Measurements from ENCODE around the gene JSRP1.
"Not testable (repeated sequence)": the region's sequence is repeated elsewhere in the genome, so short reads cannot be mapped to it uniquely, and the experiment has no call there.

The JSRP1 gene

DNA sequence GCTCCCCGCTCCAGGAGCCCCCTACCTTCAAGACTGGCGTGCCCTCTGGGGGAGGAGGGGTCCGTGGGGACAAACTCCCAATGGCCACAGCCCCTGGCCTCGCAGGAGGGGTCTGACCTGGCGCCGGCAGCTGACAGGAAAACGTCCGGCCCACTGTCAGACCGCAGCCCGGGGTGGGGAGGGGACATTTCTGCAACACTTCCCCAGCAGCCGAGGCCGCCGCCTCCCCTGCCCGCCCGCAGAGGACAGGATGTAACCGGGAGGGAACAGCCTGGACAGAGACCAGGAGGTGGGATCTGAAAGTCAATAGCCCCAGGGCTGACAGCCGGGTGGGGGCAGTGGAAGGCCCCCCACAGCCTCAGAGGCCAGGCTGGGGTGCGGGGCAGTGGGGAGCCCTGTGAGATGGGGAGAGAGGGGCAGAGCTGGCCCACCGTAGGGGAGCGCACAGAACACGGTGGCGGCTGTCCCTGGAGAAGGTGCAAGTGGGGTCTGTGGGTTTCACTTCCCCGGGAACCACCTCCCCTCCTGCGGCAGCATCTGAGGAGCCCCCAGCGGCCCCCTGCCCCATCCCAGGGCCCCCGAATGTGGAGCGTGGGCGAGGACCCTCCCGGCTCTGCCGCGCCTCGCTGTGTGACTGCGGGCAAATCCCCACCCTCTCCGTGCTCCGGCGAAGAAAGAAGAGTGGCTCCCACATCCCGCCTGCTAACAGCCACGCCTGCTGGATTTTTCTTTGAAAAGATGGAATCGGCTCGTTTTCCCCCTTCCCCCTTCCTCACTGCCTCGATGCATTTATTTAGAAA, 26.0 kb upstream of the JSRP1 start, which contains the start of gene PEAK3:
PEAK3 (minus strand) TSS at position 114 of the 800 bp plus-strand sequence. CDS start 1,244 bp downstream, outside the sequence.
- no peak for DNase-seq

DNA sequence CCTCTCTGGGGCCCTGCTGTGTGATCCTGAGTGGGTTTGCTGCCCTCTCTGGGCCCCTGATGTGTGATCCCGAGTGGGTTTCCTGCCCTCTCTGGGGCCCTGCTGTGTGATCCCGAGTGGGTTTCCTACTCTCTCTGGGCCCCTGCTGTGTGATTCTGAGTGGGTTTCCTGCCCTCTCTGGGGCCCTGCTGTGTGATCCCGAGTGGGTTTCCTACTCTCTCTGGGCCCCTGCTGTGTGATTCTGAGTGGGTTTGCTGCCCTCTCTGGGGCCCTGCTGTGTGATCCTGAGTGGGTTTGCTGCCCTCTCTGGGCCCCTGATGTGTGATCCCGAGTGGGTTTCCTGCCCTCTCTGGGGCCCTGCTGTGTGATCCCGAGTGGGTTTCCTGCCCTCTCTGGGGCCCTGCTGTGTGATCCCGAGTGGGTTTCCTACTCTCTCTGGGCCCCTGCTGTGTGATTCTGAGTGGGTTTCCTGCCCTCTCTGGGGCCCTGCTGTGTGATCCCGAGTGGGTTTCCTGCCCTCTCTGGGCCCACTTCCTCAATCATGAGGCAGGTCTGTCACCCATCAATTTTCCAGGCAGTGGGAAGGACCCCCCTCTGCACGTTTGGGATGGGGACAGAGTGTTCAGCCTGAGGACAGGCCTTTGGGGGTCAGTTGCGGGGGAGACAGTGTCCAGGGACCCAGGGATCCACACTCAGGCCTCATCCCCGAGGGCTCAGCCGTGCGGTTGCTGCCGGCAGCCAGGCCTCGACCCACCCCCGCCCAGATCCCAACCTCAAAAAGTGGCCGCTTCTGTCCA, 25.2 kb upstream of the JSRP1 start:
- DNase-seq: not testable (repeated sequence)

DNA sequence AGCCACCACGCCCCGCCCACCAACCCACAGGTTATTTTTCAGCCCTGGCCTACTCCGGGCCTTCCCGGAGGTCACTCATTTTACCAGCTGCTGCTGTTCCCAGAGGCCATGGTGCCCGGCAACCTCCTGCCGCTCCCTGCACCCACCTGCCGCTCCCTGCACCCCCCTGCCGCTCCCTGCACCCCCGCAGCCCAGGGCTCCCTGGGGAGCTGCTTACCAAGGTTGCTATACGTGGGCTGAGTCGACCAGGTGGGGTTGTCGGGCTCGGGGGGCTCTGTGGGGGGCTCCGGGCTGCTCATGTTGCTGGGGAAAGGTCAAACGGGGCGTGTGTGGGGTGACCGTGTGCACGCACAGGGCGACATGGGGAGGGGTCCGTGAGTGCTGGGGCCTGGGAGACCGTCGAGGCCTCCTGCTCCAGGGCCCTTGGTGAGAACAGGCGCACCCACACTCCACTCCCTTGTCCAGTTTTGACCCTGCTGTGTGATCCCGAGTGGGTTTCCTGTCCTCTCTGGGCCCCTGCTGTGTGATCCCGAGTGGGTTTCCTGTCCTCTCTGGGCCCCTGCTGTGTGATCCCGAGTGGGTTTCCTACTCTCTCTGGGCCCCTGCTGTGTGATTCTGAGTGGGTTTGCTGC, 24.5 kb upstream of the JSRP1 start:
- DNase-seq: no peak

DNA sequence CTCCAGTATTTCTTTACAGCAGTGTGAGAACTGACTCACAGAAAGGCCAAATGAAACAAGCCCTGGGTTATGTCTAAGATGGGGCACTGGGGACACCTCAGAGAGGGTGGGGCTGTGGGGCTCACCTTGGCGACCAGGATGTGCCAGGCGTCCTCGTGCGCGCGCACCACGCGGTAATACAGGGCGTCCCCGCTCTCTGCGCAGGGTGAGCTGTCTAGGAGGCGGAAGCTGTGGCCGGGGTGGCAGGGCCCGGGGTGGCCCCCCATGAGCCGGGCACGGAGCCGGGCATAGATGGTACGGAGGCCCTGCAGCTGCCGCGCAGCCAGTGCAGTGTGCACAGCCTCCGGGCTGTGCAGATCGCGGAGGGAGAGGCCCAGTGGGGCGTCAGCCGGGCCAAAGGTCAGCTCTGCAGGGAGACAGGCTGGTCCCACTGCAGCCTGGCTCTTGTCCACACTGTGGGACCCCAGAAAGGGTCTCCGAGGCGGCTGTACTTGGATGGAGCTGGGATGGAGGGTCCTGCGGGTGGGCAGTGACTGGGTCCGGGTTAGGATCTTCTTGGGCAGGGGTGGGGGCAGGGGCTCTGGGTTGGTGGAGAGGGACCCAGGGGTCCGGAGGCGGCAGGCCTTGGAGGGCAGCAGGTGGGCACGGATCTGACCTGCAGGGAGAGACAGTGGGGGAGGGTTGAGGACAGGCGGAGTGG, 22.4 kb upstream of the JSRP1 start:
- DNase-seq: no peak

DNA sequence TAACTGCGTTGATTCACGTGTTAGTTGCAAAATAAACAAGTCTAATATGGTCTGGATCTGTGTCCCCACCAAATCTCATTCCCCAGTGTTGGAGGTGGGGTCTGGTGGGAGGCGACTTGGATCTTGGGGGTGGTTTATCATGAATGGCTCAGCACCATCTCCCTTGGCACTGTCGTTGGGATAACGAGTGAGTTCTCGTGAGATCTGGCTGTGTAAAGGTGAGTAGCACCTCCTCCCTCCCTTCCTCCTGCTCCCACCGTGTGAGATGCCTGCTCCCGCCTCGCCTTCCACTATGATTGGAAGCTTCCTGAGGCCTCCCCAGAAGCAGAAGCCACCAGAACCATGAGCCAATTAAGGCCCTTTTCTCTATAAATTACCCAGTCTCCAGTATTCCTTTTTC, 20.9 kb upstream of the JSRP1 start:
- no peak for DNase-seq

DNA sequence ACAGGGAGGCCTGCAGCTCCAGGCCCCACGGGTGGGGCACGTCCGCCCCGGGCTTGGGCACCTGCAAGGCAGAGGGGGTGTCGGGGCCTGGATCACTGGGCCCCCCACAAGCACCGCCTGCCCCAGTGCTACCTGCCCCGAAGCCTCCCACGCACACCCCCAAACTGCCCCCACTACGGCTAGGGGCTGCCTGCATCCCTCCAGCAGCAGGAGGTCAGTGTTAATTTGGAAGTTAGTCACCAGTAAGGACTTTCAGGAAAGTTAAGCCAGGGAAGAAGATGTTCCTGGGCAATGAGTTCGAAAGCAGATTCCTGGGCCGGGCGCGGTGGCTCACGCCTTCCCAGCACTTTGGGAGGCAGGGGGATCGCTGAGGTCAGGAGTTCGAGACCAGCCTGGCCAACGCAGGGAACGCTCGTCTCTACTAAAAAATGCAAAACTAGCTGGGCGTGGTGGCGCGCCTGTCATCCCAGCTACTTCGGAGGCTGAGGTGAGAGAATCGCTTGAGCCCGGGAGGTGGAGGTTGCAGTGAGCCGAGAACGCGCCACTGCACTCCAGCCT, 20.3 kb upstream of the JSRP1 start:
- no peak for DNase-seq

DNA sequence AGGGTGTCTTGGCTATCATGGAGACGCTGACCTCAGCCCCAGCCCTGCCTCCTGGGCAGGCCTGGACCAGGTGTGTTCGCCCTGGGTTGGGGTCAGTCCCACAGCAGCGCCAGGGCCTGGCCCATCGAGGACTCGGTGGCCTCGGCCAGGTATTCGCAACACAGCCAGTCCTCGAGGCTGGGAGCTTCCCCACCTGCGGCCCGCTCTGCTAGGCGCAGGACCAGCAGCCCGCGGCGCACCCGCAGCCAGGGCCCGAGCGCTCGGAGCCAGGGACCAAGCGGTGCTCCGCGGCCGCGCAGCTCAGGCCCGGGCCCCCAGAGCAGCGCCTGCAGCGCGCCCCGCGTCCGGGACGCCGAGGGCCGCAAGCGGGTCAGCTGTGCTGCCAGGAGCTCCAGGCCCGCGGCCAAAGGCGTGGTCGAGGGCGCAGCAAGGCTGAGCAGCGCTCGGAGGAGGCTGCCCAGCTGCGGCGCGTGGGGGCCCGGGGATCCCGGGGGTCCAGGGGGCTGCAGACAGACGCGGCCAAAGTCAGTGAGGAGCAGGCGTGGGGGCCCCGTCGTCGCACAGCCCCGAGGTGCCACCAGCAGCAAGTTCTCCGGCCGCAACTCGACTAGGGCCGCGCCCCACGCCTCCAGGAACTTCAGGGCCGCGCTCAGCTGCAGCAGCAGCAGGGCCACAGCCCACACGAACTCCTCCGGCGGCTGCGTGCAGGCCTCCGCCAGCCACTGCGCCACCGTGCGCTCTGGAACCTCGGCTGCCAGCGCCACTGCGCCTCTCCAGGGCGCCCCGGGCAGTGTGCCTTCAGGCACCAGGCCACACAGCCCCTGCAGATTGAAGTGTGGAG, 19.6 kb upstream of the JSRP1 start:
- DNase-seq: no peak

DNA sequence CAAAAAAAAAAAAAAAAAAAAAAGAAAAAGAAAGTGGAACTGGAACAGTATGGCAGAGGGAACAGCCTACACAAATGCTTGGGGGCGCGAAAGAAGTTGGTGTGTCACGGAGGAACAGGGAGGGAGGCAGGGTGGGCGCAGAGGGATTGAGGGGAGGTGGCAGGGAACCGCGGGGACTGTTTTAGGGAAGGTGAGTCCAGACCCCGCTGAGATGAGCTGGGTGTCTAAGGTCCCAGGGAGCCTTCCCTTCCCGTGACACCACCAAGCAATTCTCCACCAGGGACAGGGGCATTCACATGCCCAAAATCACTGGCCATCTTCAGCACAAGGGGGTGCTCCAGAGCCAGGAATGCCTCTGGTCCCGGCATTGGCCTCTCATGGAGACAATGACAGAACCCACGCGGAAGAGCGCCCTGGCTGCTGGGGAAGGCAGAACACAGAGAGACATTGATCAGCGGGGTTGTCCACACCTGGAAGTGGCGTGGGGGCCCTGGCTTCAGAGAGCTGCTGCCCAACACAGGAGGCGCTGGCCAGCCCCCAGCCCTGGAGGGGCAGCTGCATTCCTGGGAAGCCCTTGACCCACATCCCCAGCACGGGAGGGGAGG, 18.8 kb upstream of the JSRP1 start:
- no peak for DNase-seq

DNA sequence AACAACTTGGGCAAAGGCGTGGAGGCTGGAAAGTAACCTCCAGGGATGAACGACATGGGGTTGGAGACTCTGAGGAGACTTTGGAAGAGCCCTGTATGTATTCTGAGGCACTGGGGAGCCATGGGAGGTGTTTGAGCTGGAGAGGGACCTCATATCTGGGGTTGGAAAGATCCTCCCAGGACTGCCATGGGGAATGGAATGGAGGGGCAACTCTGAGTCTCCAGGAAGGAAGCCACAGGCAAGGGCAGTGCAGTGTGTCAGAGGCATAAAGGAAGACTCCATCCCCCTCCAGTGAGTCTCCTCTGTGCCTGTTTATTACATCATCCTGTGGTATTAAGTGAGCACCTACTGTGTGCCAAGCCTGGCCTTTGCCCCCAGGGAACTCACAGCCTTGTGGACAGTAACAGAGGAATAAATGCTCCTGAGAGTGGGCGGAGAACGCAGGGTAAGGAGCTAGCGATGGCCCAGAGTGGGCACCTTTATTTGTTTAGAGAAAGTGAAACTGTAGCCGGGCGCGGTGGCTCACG, 18.0 kb upstream of the JSRP1 start:
- no peak for DNase-seq

DNA sequence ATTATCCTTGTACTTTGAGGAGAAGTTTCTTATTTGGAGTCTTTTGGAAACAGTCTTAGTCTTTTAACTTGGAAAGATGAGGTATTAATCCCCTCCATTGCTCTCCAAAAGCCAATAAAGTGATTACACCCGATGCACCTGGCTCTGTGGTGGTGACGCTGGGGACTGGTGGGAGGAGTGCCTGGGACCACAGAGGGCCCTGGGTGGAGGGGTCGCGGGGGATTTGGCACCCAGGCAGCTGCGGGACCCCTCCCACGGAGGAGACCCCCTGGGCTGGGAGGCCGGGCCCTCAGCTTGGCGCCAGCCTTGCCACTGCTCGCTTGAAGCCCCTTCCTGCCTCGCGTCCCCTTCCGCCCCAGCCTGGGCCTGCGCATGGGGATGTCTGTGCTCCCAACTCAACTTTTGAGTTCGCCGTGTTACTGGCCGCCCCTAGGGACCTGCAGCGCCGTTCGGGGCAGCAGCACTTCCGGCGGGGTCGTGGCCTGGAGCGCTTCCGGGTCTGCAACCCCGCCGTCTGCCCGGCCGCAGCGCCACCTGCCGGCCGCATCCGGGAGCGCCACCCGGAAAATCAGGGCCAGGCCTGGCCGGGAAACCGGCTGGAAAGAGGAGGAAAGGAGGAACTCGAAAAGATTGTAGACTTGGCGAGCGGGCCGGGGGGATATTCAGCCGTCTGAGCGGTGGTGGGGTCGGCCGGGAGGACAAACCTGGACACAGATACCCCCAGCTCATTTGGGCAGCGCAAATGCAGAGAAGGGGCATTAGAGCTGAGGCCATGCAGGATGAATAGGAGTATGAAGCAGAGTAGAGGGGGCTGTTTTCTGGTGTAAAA, 17.4 kb upstream of the JSRP1 start:
- peak; percentile 34 for DNase-seq

DNA sequence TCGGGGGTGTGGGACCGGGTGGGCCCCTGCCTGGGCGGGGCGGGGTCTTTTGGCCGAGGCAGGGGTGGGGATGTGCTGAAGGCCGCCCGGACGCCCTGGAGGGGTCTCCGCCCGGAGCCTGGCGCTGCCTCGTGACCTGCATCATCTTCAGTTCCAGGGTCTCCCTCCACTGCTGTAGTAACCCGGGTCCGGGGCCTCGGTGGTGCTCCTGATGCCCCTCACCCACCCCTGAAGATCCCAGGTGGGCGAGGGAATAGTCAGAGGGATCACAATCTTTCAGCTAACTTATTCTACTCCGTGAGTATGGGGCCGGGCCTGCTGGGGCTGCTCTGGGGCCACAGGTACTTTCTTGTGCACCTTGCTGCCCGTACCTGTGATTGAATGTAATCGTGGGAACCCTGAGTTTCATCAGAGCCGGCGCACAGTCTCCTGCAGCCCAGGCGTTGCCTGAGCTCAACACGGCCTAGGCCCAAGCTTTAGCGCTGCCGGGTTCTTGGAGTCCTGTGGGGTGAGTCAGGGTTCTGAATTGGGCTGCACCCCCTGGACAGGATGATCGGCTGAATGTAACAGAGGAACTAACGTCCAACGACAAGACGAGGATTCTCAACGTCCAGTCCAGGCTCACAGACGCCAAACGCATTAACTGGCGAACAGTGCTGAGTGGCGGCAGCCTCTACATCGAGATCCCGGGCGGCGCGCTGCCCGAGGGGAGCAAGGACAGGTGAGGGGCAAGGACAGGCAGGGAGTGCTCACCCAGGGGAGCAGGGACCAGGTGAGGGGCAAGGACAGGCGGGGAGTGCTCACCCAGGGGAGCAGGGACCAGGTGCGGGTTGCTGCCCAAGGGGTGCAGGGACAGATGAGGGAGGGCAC, 15.3 kb upstream of the JSRP1 start:
- DNase-seq: no peak

DNA sequence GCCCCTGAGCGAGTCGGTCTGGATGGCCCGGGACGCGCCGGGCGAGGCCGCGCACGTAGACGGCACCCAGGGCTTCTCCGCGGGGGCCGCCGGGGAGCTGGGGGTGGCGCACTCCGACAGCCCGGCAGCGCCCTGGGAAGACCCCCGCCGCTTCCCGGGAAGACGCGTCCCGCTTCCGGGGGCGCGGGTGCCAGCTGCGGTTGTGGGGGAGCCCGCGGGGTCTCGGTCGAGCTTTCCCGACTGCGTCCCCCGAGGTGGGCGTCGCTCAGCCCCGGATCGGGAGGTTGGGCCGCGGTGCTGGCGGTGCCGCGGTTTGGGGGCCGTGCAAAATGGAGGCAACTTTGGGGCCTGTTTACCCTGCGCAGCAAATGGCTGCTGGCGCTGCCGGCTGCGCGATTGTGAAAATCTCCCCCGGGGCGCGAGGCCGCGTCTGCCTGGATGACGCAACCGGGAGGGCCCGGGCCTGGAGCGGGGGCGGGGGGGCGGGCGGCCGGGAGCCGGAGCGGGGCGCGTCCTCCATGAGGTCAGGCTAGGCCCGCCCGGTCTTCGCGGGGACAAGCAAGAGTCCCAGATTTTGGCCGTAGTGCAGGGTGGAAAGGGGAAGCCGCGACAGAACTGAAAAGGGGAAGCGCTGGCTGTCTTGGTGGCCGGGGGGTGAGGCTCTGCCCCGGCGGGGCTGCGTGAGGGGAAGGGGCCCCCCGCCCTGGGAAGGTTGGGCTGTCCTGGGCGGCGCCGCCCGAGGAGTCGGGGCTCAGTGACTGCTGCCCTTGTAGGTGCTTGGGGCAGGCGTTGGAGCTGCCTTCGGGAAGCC, 14.4 kb upstream of the JSRP1 start:
- DNase-seq: no peak

DNA sequence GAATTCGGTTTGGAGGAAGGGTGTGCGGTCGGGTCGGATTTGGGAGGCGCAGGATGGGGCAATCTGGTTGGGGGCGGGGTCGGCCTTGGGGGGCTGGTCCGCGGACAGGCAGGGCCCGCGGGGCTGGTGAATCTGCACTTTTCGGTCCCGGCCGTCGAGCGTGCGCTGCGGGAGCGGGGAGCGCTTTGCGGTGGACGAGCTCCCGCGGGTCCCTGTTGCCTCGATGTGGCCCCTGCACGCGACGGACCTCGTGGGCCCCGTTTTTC, 13.9 kb upstream of the JSRP1 start:
- DNase-seq: no peak

DNA sequence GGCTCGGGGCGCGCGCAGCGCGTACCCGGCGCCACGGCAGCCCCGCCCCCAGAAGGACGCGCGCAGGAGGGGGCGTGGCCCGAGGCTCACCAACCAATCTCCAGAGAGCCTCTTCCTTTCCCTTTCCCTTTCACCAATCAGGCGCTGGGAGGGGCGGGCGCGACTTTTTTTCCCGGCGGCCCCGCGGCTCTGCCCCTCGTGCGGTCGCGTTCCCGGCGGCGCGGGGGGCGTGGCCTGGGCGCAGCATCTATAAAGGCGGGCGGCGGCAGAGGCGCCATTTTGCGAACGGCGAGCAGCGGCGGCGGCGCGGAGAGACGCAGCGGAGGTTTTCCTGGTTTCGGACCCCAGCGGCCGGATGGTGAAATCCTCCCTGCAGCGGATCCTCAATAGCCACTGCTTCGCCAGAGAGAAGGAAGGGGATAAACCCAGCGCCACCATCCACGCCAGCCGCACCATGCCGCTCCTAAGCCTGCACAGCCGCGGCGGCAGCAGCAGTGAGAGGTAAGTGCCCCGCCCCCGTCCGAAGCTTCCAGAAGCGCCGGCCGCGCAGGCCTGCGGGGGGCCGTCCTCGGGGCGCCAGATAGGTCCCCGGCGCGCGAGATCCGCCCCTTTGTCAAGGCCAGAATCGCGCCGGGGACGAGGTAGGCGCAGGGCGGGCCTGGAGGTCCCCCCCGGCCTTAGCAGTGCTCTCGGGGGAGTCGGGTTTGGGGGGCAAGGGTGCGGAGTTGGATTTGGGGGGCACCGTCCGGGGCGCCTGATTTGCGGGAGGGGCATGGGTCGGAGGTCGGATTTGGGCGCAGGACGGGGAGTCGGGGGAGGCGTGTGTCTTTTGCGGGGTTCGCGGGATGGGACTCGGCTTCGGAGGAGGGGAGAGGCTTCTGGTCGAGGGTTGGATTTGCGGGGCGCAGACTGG, 13.3 kb upstream of the JSRP1 start:
- DNase-seq: peak; percentile 87

DNA sequence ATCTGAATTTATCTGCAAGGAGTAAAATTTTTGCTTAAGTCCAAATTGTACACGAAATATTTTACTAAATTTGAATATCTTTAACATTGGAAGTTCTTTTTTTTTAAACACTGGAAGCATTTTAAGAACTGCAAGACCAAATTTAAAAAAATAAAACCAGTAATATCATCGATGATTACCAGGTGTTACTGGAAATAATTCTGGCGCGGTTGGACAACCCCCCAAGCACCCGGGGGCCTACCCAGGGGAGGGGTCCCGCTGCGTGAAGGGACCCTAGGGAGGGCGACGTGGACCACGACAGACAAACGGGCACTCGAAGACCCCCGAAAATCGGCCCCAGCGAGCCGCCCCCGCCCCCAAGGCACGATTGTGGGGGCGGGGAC, 12.6 kb upstream of the JSRP1 start:
- no peak for DNase-seq

DNA sequence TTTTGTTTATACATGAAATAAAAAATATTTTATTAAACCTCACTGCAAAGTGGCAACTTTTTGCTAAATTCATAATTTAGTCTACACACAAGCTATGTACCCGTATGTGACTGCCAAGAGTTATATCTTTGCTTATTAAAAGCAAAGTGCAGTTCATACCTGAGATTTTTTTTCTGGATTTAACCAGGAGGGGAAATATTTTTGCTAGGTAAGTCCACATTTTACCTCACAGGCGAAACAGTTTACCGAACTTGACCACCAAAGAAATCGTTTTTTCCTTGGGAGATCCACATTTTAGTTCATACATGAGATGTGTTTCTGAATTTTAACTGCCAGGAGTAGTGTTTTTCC, 12.2 kb upstream of the JSRP1 start:
- DNase-seq: no peak

DNA sequence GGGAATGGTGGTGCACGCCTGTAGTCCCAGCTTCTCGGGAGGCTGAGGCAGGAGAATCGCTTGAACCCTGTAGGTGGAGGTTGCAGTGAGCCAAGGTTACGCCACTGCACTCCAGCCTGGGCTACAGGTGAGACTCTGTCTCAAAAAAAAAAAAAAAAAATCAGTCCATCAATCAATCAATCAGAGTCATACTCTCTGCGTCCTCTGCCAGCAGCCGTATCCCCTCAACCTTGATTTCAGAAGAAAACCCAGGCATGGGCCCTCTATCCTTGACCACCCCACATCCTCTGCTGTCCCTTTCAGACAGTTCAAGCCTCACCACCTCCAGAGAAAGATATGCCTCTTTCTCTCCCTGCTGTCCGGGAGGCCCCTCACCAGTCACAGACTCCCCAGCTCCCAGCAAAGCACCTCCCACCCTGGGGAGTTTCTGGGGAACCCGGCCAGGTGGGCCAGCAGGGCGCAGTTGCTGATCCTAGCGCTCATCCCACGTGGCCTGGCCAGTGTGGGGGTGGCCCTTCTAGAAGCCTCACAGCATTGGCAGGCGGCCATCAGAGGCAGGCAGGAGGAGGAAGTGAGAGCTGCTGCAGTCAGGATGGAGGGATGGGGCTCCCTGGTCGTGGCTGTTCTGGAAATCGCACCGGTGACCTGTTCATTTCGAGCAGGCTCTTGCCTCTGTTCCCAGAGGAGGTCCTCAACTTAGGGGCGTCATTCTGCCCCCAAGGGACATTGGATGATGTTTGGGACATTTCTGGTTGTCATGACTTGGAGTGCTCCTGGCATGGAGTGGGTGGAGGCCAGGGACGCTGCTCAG, 10.2 kb upstream of the JSRP1 start:
- peak; percentile 65 for DNase-seq
